HCT116 (cell line): ENCODE measurements around the gene ATAD2B. TPM values are rescaled to one million over a fixed set of nuclear protein-coding genes. Genes with fewer than 3 reads are reported as not detected.

Experiments
- ATAC-seq: fragments of 200-7000 bp; cut with Tn5 transposase; 2 replicates; pipeline ENCODE4 v1.9.1; 2020; ENCODE audit warnings: mild to moderate bottlenecking, moderate library complexity
- BruUV-seq: library from RNA; stranded (reverse); fragments of 400-500 nt; replicated peaks from 2 replicates; lab custom pipeline; 2021; lab: Mats Ljungman, UMichigan
- CTCF ChIA-PET: fragments of 300-600 bp; sonication (Branson Sonifier 250); formaldehyde crosslinking; loops from one replicate; lab custom pipeline; 2021; ENCODE audit warnings: antibody characterized with exemption; lab: Charles Lee
- POLR2A ChIA-PET: fragments of 300-600, 350-600 bp; sonication (Branson Sonifier 250); formaldehyde crosslinking; loops from one replicate; lab custom pipeline; 2021; ENCODE audit warnings: antibody characterized with exemption; lab: Charles Lee
- RAD21 ChIA-PET, 2 experiments: fragments of 300-600 bp; sonication (Branson Sonifier 250); formaldehyde crosslinking; loops; one replicate each; lab custom pipeline; 2023; ENCODE audit warnings: low total read pairs in 2 of 2; ENCODE audit not compliant: uncharacterized antibody in 2 of 2, unreplicated experiment in 2 of 2, low non-redundant PET in 1 of 2; lab: Charles Lee
- DNase-seq: peaks from one replicate; pipeline ENCODE4 v3.0.0-alpha.2; 2010; ENCODE audit warnings: low read depth, low spot score
- H2AFZ ChIP-seq: fragments of 200-600 bp; shearing (Covaris generic), sonication (generic); 2 replicates; pipeline ENCODE4 v1.6.1; 2017; ENCODE audit warnings: low read depth, mixed run types, mixed read lengths, antibody characterized with exemption, low read length; ENCODE audit not compliant: poor library complexity, severe bottlenecking
- H3K27ac ChIP-seq: 2 replicates; pipeline ENCODE4 v1.5.1; 2012; ENCODE audit warnings: low read depth, low read length
- H3K27me3 ChIP-seq: fragments of 200-600 bp; sonication (generic); 2 replicates; pipeline ENCODE4 v1.6.1; 2016; ENCODE audit warnings: mixed run types, low read length, mixed read lengths; ENCODE audit not compliant: insufficient read depth
- H3K36me3 ChIP-seq, 2 experiments: fragments of 200-500 bp in 1 of 2; fragments of 200-600 bp in 1 of 2; sonication (Bioruptor generic) in 1 of 2; sonication (generic) in 1 of 2; 2 replicates each; pipeline versions ENCODE4 v1.5.1 to v1.6.1; 2014 to 2016; ENCODE audit warnings: low read length in 2 of 2, inconsistent platforms in 1 of 2, mixed read lengths in 1 of 2, mixed run types in 1 of 2; ENCODE audit not compliant: insufficient read depth in 2 of 2, control insufficient read depth in 1 of 2
- H3K4me1 ChIP-seq, 2 experiments: fragments of 200-600 bp in 1 of 2; sonication (generic) in 1 of 2; 2 replicates each; pipeline versions ENCODE4 v1.5.1 to v1.6.1; 2012 to 2017; ENCODE audit warnings: low read length in 2 of 2, inconsistent platforms in 1 of 2, mild to moderate bottlenecking in 1 of 2, mixed read lengths in 1 of 2, mixed run types in 1 of 2, moderate library complexity in 1 of 2; ENCODE audit not compliant: insufficient read depth in 2 of 2, control insufficient read depth in 1 of 2
- H3K4me2 ChIP-seq: fragments of 200-600 bp; sonication (generic); 2 replicates; pipeline ENCODE4 v1.6.1; 2017; ENCODE audit warnings: mixed run types, low read length, mixed read lengths
- H3K4me3 ChIP-seq, 2 experiments: fragments of 200-600 bp in 1 of 2; sonication (generic) in 1 of 2; replicated peaks in 1 of 2; 2 replicates each; pipeline ENCODE4 v1.5.1; 2011 to 2016; ENCODE audit warnings: low read length in 2 of 2, control low read depth in 1 of 2, low read depth in 1 of 2, mild to moderate bottlenecking in 1 of 2, mixed read lengths in 1 of 2, mixed run types in 1 of 2
- H3K79me2 ChIP-seq: fragments of 200-600 bp; sonication (generic); 2 replicates; pipeline ENCODE4 v1.6.1; 2017; ENCODE audit warnings: mild to moderate bottlenecking, mixed run types, low read length, moderate library complexity, mixed read lengths; ENCODE audit not compliant: insufficient read depth
- H3K9ac ChIP-seq: fragments of 200-600 bp; sonication (generic); 2 replicates; pipeline ENCODE4 v1.6.1; 2016; ENCODE audit warnings: low read length, mixed read lengths
- H3K9me2 ChIP-seq: fragments of 200-600 bp; sonication (generic), shearing (Covaris generic); 2 replicates; pipeline ENCODE4 v1.6.1; 2017; ENCODE audit warnings: mixed run types, mild to moderate bottlenecking, moderate library complexity; ENCODE audit not compliant: insufficient read depth
- H3K9me3 ChIP-seq, 2 experiments: fragments of 200-500 bp in 1 of 2; fragments of 200-600 bp in 1 of 2; sonication (Bioruptor generic) in 1 of 2; sonication (generic) in 1 of 2; 2 replicates each; pipeline ENCODE4 v1.6.1; 2014 to 2017; ENCODE audit warnings: low read length in 2 of 2, mixed read lengths in 2 of 2, inconsistent platforms in 1 of 2, low read depth in 1 of 2, mild to moderate bottlenecking in 1 of 2, mixed run types in 1 of 2, moderate library complexity in 1 of 2; ENCODE audit not compliant: control insufficient read depth in 1 of 2, insufficient read depth in 1 of 2
- H4K20me1 ChIP-seq: fragments of 200-600 bp; sonication (generic), shearing (Covaris generic); 2 replicates; pipeline ENCODE4 v1.6.1; 2017; ENCODE audit warnings: mixed run types, mild to moderate bottlenecking, moderate library complexity; ENCODE audit not compliant: insufficient read depth
- ATF3 ChIP-seq: IDR thresholded peaks from 2 replicates; pipeline ENCODE4 v1.6.1; 2012
- CBX3 ChIP-seq: IDR thresholded peaks from 2 replicates; pipeline ENCODE4 v1.6.1; 2012; ENCODE audit warnings: low read depth
- CEBPB ChIP-seq: IDR thresholded peaks from 2 replicates; pipeline ENCODE4 v1.6.1; 2012; ENCODE audit warnings: low read depth
- CTCF ChIP-seq, 3 experiments: fragments of 200-600 bp in 1 of 3; sonication (generic) in 1 of 3; IDR thresholded peaks in 2 of 3; conservative IDR thresholded peaks in 1 of 3; 2 replicates each; pipeline ENCODE4 v1.5.1; 2012 to 2017; ENCODE audit warnings: low read depth in 2 of 3, low read length in 2 of 3, antibody characterized with exemption in 1 of 3, borderline replicate concordance in 1 of 3, control low read depth in 1 of 3, mild to moderate bottlenecking in 1 of 3, mixed read lengths in 1 of 3, mixed run types in 1 of 3, moderate library complexity in 1 of 3; ENCODE audit not compliant: insufficient read depth in 1 of 3
- EGR1 ChIP-seq: IDR thresholded peaks from 2 replicates; pipeline ENCODE4 v1.6.1; 2012; ENCODE audit warnings: low read depth
- ELF1 ChIP-seq: IDR thresholded peaks from 2 replicates; pipeline ENCODE4 v1.6.1; 2012; ENCODE audit warnings: low read depth, borderline replicate concordance
- EZH2phosphoT487 ChIP-seq: fragments of 200-600 bp; IDR thresholded peaks from 2 replicates; pipeline ENCODE4 v1.6.1; 2018; ENCODE audit warnings: antibody characterized with exemption, borderline replicate concordance
- MAX ChIP-seq: IDR thresholded peaks from 2 replicates; pipeline ENCODE4 v1.6.1; 2012
- POLR2A ChIP-seq: IDR thresholded peaks from 2 replicates; pipeline ENCODE4 v1.7.0; 2011; ENCODE audit warnings: borderline replicate concordance; ENCODE audit not compliant: insufficient read depth, insufficient read length; ENCODE audit errors: extremely low read depth
- RAD21 ChIP-seq: IDR thresholded peaks from 2 replicates; pipeline ENCODE4 v1.6.1; 2012; ENCODE audit warnings: low read depth, mild to moderate bottlenecking
- REST ChIP-seq: IDR thresholded peaks from 2 replicates; pipeline ENCODE4 v1.6.1; 2012; ENCODE audit warnings: low read depth
- SP1 ChIP-seq: IDR thresholded peaks from 2 replicates; pipeline ENCODE4 v1.6.1; 2012; ENCODE audit warnings: low read depth
- SRF ChIP-seq: IDR thresholded peaks from 2 replicates; pipeline ENCODE4 v1.6.1; 2012; ENCODE audit warnings: low read depth
- TCF7L2 ChIP-seq: IDR thresholded peaks from 2 replicates; pipeline ENCODE4 v1.7.0; 2011; ENCODE audit warnings: borderline replicate concordance, inconsistent platforms; ENCODE audit not compliant: insufficient read depth, insufficient read length; ENCODE audit errors: extremely low read depth
- YY1 ChIP-seq: IDR thresholded peaks from 2 replicates; pipeline ENCODE4 v1.6.1; 2011; ENCODE audit warnings: low read length, low read depth, moderate library complexity, mild to moderate bottlenecking; ENCODE audit not compliant: insufficient replicate concordance; ENCODE audit errors: extremely low read depth
- ZBTB33 ChIP-seq: IDR thresholded peaks from 2 replicates; pipeline ENCODE4 v1.6.1; 2011; ENCODE audit warnings: mild to moderate bottlenecking, low read length, moderate library complexity; ENCODE audit not compliant: insufficient replicate concordance; ENCODE audit errors: extremely low read depth
- intact Hi-C: fragments of 100-400 bp; cut with micrococcal nuclease; formaldehyde crosslinking; loops from 2 replicates; pipeline ENCODE4 v1.10.0; 2022
- total RNA-seq: library from RNA; stranded (reverse); gene quantifications from one replicate; pipeline ENCODE4 v1.2.1, GENCODE V29; 2021; ENCODE audit not compliant: unreplicated experiment

Gene ATAD2B
- total RNA-seq, 1 experiment from 2014 or later = 9.6 TPM

GRCh38 chr2:23827287-23827686 lies 99.6 kb downstream of the ATAD2B start:
- no peaks in the 10 kb centered on the region for H3K4me1 ChIP-seq
- TF ChIP-seq EZH2phosphoT487 (no peak), ATF3 (no peak), RAD21 (no peak), TCF7L2 (no peak), REST (no peak), ELF1 (no peak), CTCF (IDR thresholded peaks at IDR 0.05 in 2 of 3, conservative IDR thresholded peaks at IDR 0.05 in 1 of 3; ENCODE audit: borderline replicate concordance in 1 of 3, insufficient read depth in 1 of 3, low read depth in 2 of 3, low read length in 2 of 3) (no peak), EGR1 (no peak), ZBTB33 (no peak), SRF (no peak), CBX3 (no peak), MAX (no peak), YY1 (no peak), SP1 (no peak), CEBPB (no peak), POLR2A (no peak)
- H3K79me2 ChIP-seq = no peaks in the 10 kb centered on the region
- H3K9ac ChIP-seq = no peak overlapping the region
- no peaks in the 10 kb centered on the region for H3K27me3 ChIP-seq
- no peak for DNase-seq
- intact Hi-C loops = loop anchor here (10.0 kb wide), 1 partner anchor 558 kb away; no protein-coding TSS in a partner anchor
- no peak overlapping the region for H2AFZ ChIP-seq
- H3K4me2 ChIP-seq = no peak overlapping the region
- ATAC-seq = no peak
- H4K20me1 ChIP-seq = no peaks in the 10 kb centered on the region
- CTCF ChIA-PET = no interaction called here
- BruUV-seq = no TSS peak
- H3K9me3 ChIP-seq = no peaks in the 10 kb centered on the region
- no peak overlapping the region for H3K4me3 ChIP-seq
- RAD21 ChIA-PET = no interaction called here
- H3K36me3 ChIP-seq = no peaks in the 10 kb centered on the region
- H3K27ac ChIP-seq = no peak overlapping the region
- POLR2A ChIA-PET = no interaction called here
- H3K9me2 ChIP-seq = no peaks in the 10 kb centered on the region
